Body of pancreas (tissue), 4 donors: Measurements from ENCODE around the gene CLN5. TPM values are rescaled to one million over a fixed set of nuclear protein-coding genes. Genes with fewer than 3 reads are reported as not detected.
"Not testable (repeated sequence)": the region's sequence is repeated elsewhere in the genome, so short reads cannot be mapped to it uniquely, and the experiment has no call there.

Experiments
- ATAC-seq: fragments of 150-250 bp; one replicate; pipeline ENCODE4 v1.9.1; 2016
- DNase-seq, 4 donors: peaks; one replicate each; pipeline ENCODE4 v3.0.0-alpha.2; 2019
- H3K27ac ChIP-seq, 4 donors: fragments of 200-600 bp; sonication (generic); 1 replicate in 3 of 4; 2 replicates in 1 of 4; pipeline versions ENCODE4 v1.5.1 to v1.6.1; 2016 to 2019; ENCODE audit warnings: mild to moderate bottlenecking in 1 of 4, mixed read lengths in 1 of 4, moderate library complexity in 1 of 4
- H3K27me3 ChIP-seq, 2 donors: fragments of 200-600 bp; sonication (generic); one replicate each; pipeline ENCODE4 v1.6.0; 2016; ENCODE audit warnings: mild to moderate bottlenecking in 1 of 2
- H3K36me3 ChIP-seq, 2 donors: fragments of 200-600 bp; sonication (generic); replicated peaks in 1 of 2; 2 replicates each; pipeline ENCODE4 v1.5.1; 2016; ENCODE audit warnings: low read depth in 2 of 2; ENCODE audit not compliant: insufficient read depth in 1 of 2
- H3K4me1 ChIP-seq: fragments of 200-600 bp; sonication (generic); one replicate; pipeline ENCODE4 v1.6.0; 2016
- H3K4me3 ChIP-seq, 2 donors: fragments of 200-600 bp; sonication (generic); 1 replicate in 1 of 2; 2 replicates in 1 of 2; pipeline ENCODE4 v1.5.1; 2016 to 2019
- H3K9me3 ChIP-seq, 3 donors: fragments of 200-600 bp; sonication (generic); 1 replicate in 2 of 3; 2 replicates in 1 of 3; pipeline ENCODE4 v1.5.1; 2016
- CTCF ChIP-seq, 7 experiments: fragments of 450-650 bp in 4 of 7; fragments of 200-600 bp in 3 of 7; sonication (generic) in 3 of 7; IDR thresholded peaks; one replicate each; pipeline ENCODE4 v1.5.1; 2016 to 2019; ENCODE audit warnings: antibody characterized with exemption in 7 of 7
- POLR2A ChIP-seq, 3 donors: fragments of 450-650 bp; IDR thresholded peaks; one replicate each; pipeline ENCODE4 v1.6.1; 2016; ENCODE audit warnings: antibody characterized with exemption in 3 of 3, mild to moderate bottlenecking in 2 of 3
- WGBS, 2 donors: methylation state at CpG; one replicate each; pipeline ENCODE4 v1.1.5; 2017; 5-methylcytosine and 5-hydroxymethylcytosine counted together
- intact Hi-C: fragments of 100-400 bp; cut with DNase I; formaldehyde crosslinking; loops from one replicate; pipeline ENCODE4 v1.15.1; 2023
- total RNA-seq, 2 donors: library from RNA; depleted of rRNA; stranded (reverse); fragments of >200 nt; gene quantifications; one replicate each; pipeline ENCODE4 v1.1.0, GENCODE V29; 2016

The CLN5 gene
- total RNA-seq, 2 donors from 2014 or later = 18.1 to 29.8 TPM

- H3K9me3 ChIP-seq = peaks cover 0 to 18% (median 0%) of the 10 kb centered on the region in 3 donors
- H3K27me3 ChIP-seq = no peaks in the 10 kb centered on the region
- no peaks in the 10 kb centered on the region for H3K36me3 ChIP-seq
- intact Hi-C loops = no loop called here
- DNase-seq = no peak
- no peak overlapping the region for H3K4me3 ChIP-seq
- H3K27ac ChIP-seq = no peak overlapping the region
- no peaks in the 10 kb centered on the region for H3K4me1 ChIP-seq
- ATAC-seq = no peak
- WGBS, 2 donors = 28 to 37% methylated on average over 4 of the region's 4 CpGs
- TF ChIP-seq CTCF (IDR thresholded peaks at IDR 0.05) (no peak), POLR2A (IDR thresholded peaks at IDR 0.05) (no peak)
Measured at GRCh38 chr13:76958841-76959432, 32.9 kb upstream of the CLN5 start.

DNA sequence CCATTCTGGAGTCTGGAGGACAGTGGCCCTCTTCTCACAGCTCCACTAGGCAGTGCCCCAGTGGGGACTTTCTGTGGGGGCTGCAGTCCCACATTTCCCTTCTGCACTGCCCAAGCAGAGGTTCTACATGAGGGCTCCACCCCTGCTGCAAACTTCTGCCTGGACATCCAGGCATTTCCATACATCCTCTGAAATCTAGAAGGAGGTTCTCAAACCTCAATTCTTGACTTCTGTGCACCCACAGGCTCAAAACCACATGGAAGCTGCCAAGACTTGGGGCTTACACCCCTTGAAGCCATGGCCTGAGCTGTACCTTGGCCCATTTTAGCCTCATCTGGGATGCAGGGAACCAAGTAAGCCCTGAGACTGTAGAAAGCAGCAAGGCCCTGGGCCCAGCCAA is 32.1 kb upstream of the CLN5 start:
- DNase-seq, H3K27ac ChIP-seq, ATAC-seq, H3K36me3 ChIP-seq, H3K4me1 ChIP-seq, H3K4me3 ChIP-seq, H3K27me3 ChIP-seq, intact Hi-C loops: not testable (repeated sequence)
- peaks cover 0 to 18% (median 0%) of the 10 kb centered on the region in 3 donors for H3K9me3 ChIP-seq

- no peaks in the 10 kb centered on the region for H3K36me3 ChIP-seq
- H3K9me3 ChIP-seq = peaks cover 0 to 2% (median 0%) of the 10 kb centered on the region in 3 donors
- TF ChIP-seq CTCF (IDR thresholded peaks at IDR 0.05) = no peak
- TF ChIP-seq POLR2A (IDR thresholded peaks at IDR 0.05) = no peak
- no peak overlapping the region for H3K27ac ChIP-seq
- 56 to 57% methylated on average over 6 of the region's 6 CpGs for WGBS, 2 donors
- H3K4me1 ChIP-seq = no peaks in the 10 kb centered on the region
- no peak for ATAC-seq
- no peaks in the 10 kb centered on the region for H3K27me3 ChIP-seq
- intact Hi-C loops = no loop called here
- DNase-seq = peak in 3 of 4 donors; percentile 22 to 36 (median 30)
- no peak overlapping the region for H3K4me3 ChIP-seq
Measured at GRCh38 chr13:76965759-76966421, 26.0 kb upstream of the CLN5 start.

GRCh38 chr13:76967031-76967430 is 24.9 kb upstream of the CLN5 start:
- DNase-seq (no peak), ATAC-seq (no peak)
- no peaks in the 10 kb centered on the region for H3K36me3 ChIP-seq
- WGBS, 2 donors = 49 to 55% methylated on average over 6 of the region's 6 CpGs
- no peaks in the 10 kb centered on the region for H3K4me1 ChIP-seq
- intact Hi-C loops = no loop called here
- no peaks in the 10 kb centered on the region for H3K27me3 ChIP-seq
- H3K9me3 ChIP-seq = no peaks in the 10 kb centered on the region
- no peak overlapping the region for H3K4me3 ChIP-seq
- no peak for TF ChIP-seq CTCF (IDR thresholded peaks at IDR 0.05)
- TF ChIP-seq POLR2A (IDR thresholded peaks at IDR 0.05) = no peak
- no peak overlapping the region for H3K27ac ChIP-seq

DNA sequence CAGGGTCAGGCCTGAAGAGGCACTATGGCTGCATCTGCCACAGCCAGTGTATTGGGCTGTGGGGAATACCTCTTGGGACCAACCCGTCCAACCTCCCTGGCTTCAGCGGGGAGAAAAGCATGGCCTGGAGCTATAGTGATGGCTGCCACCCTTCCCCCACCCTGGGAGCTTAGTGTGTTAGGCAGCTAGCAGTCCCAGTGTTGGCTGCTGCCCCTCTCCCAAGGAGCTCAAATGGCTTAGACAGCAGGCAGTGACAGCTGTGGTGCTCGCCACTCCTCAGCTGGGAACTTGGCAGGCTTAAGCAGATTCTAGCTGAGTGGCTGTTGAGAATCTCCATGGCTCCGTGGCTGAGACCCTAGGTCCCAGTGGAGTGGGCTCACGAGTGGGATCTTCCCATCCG is 23.8 kb upstream of the CLN5 start:
- no peak overlapping the region for H3K4me3 ChIP-seq
- no peak overlapping the region for H3K27ac ChIP-seq
- H3K36me3 ChIP-seq = no peaks in the 10 kb centered on the region
- no peaks in the 10 kb centered on the region for H3K9me3 ChIP-seq
- no peaks in the 10 kb centered on the region for H3K4me1 ChIP-seq
- TF ChIP-seq POLR2A (IDR thresholded peaks at IDR 0.05) (no peak), CTCF (IDR thresholded peaks at IDR 0.05) (no peak)
- no peaks in the 10 kb centered on the region for H3K27me3 ChIP-seq
- DNase-seq (no peak), ATAC-seq (no peak)
- WGBS, 2 donors = 76 to 100% methylated on average over 2 to 5 of the region's 6 CpGs
- intact Hi-C loops = no loop called here
